Esophagus squamous epithelium (tissue), 4 donors: ENCODE data around the gene ZNG1A.
"Not testable (repeated sequence)": the region's sequence is repeated elsewhere in the genome, so short reads cannot be mapped to it uniquely, and the experiment has no call there.

Experiments used
- POLR2A ChIP-seq, 4 donors: fragments of 450-650 bp; IDR thresholded peaks; one replicate each; pipeline ENCODE4 v1.6.1; 2017; ENCODE audit warnings: antibody characterized with exemption in 4 of 4, mild to moderate bottlenecking in 4 of 4, moderate library complexity in 3 of 4
- TF ChIP-seq, protein P1 (sequence below), 6 experiments: fragments of 450-650 bp in 4 of 6; fragments of 200-600 bp in 2 of 6; sonication (generic) in 2 of 6; IDR thresholded peaks; one replicate each; pipeline ENCODE4 v1.5.1; 2016 to 2019; ENCODE audit warnings: antibody characterized with exemption in 6 of 6, mild to moderate bottlenecking in 4 of 6, moderate library complexity in 4 of 6

GRCh38 chr9:76389-76788 is 102.5 kb downstream of the ZNG1A start:
- TF ChIP-seq, protein P1, sequence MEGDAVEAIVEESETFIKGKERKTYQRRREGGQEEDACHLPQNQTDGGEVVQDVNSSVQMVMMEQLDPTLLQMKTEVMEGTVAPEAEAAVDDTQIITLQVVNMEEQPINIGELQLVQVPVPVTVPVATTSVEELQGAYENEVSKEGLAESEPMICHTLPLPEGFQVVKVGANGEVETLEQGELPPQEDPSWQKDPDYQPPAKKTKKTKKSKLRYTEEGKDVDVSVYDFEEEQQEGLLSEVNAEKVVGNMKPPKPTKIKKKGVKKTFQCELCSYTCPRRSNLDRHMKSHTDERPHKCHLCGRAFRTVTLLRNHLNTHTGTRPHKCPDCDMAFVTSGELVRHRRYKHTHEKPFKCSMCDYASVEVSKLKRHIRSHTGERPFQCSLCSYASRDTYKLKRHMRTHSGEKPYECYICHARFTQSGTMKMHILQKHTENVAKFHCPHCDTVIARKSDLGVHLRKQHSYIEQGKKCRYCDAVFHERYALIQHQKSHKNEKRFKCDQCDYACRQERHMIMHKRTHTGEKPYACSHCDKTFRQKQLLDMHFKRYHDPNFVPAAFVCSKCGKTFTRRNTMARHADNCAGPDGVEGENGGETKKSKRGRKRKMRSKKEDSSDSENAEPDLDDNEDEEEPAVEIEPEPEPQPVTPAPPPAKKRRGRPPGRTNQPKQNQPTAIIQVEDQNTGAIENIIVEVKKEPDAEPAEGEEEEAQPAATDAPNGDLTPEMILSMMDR (IDR thresholded peaks at IDR 0.05) = not testable (repeated sequence)
- TF ChIP-seq POLR2A (IDR thresholded peaks at IDR 0.05) = not testable (repeated sequence)
